Measurements from ENCODE around the gene ITGB7. TPM values are rescaled to one million over a fixed set of nuclear protein-coding genes. Genes with fewer than 3 reads are reported as not detected.

ITGB7 gene
- total and polyA plus RNA-seq, 9 of the 15 experiments (the other 6 are each of a cell fraction or from before 2014, with no cell fraction given) = 0.06 to 2.0 (median 0.67) TPM

DNA sequence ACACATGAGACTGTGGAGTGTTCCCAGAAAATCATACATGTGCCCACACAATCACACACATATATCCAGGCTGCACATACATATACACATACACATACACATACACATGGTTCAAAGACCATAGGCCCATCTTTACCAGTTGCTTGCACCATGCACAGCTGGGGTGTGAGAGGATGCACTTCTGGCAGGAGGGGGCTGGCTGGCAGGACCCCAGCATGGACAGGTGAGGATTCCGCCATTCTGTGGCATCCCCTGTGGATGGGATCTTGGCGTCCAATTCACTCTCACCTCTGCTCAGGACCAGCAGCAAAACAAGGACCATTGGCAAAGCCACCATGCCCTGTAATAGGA is 7.0 kb downstream of the ITGB7 start:
- Histone ChIP-seq H3K4me3 (no peak overlapping the region), H4K20me1 (replicated peaks; ENCODE audit: control insufficient read depth, insufficient read depth, low read length) (no peaks in the 10 kb centered on the region), H3K27me3 (ENCODE audit: control insufficient read depth in 2 of 2, insufficient read depth in 2 of 2, low read length in 2 of 2) (no peaks in the 10 kb centered on the region), H3K79me2 (ENCODE audit: control insufficient read depth, insufficient read depth, low read length) (no peaks in the 10 kb centered on the region), H3K4me1 (replicated peaks in 1 of 2; ENCODE audit: control insufficient read depth in 2 of 2, insufficient read depth in 2 of 2, low read length in 2 of 2) (peaks cover 28 to 31% of the 10 kb centered on the region in 2 experiments; a peak in 4 of 5 replicates), H3K27ac (ENCODE audit: extremely low read depth, low read depth, low read length) (no peak overlapping the region; the same call in 1 of the 3 replicates), H3K9me1 (ENCODE audit: control insufficient read depth, insufficient read depth, low read length) (no peaks in the 10 kb centered on the region), H2AFZ (ENCODE audit: low read depth, low read length) (no peak overlapping the region; the same call in 1 of the 2 replicates), H3K9ac (ENCODE audit: insufficient read depth in 1 of 2, low read depth in 2 of 2, low read length in 2 of 2) (peak overlapping the region in 1 of 2 experiments; percentile 66; a peak in 1 of 4 replicates), H3K9me3 (replicated peaks; ENCODE audit: control insufficient read depth, insufficient read depth, low read depth, low read length) (no peaks in the 10 kb centered on the region), H3K4me2 (ENCODE audit: insufficient read depth, low read length) (peak overlapping the region; percentile 47; the same call in 1 of the 2 replicates), H3K36me3 (ENCODE audit: control insufficient read depth, insufficient read depth, low read length) (no peaks in the 10 kb centered on the region)
- TF ChIP-seq ARID2 (IDR thresholded peaks at IDR 0.05) = no peak
- TF ChIP-seq, protein P1, sequence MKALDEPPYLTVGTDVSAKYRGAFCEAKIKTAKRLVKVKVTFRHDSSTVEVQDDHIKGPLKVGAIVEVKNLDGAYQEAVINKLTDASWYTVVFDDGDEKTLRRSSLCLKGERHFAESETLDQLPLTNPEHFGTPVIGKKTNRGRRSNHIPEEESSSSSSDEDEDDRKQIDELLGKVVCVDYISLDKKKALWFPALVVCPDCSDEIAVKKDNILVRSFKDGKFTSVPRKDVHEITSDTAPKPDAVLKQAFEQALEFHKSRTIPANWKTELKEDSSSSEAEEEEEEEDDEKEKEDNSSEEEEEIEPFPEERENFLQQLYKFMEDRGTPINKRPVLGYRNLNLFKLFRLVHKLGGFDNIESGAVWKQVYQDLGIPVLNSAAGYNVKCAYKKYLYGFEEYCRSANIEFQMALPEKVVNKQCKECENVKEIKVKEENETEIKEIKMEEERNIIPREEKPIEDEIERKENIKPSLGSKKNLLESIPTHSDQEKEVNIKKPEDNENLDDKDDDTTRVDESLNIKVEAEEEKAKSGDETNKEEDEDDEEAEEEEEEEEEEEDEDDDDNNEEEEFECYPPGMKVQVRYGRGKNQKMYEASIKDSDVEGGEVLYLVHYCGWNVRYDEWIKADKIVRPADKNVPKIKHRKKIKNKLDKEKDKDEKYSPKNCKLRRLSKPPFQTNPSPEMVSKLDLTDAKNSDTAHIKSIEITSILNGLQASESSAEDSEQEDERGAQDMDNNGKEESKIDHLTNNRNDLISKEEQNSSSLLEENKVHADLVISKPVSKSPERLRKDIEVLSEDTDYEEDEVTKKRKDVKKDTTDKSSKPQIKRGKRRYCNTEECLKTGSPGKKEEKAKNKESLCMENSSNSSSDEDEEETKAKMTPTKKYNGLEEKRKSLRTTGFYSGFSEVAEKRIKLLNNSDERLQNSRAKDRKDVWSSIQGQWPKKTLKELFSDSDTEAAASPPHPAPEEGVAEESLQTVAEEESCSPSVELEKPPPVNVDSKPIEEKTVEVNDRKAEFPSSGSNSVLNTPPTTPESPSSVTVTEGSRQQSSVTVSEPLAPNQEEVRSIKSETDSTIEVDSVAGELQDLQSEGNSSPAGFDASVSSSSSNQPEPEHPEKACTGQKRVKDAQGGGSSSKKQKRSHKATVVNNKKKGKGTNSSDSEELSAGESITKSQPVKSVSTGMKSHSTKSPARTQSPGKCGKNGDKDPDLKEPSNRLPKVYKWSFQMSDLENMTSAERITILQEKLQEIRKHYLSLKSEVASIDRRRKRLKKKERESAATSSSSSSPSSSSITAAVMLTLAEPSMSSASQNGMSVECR (CRISPR knock-in tag; IDR thresholded peaks at IDR 0.05) = no peak; the same call in 1 of the 2 replicates
- no peak for TF ChIP-seq ZNF586 (CRISPR knock-in tag; conservative IDR thresholded peaks at IDR 0.05)
- 0 out of 4 replicates have a peak, but pooled peaks of 1 of the 2 experiments have one; percentile 5 for TF ChIP-seq FOXK2 (conservative IDR thresholded peaks at IDR 0.05 in 1 of 2, IDR thresholded peaks at IDR 0.05 in 1 of 2; ENCODE audit: low read depth in 2 of 2)
- no peak for TF ChIP-seq SIN3B (IDR thresholded peaks at IDR 0.05; ENCODE audit: low read depth)
- POLR2A ChIA-PET = interaction anchor here (0.6 to 3.1 kb wide), 5 partner anchors 10 to 393 kb away, joined by 3 to 11 read pairs (median 5); partner anchors contain the start of gene AAAS
- in situ Hi-C loops (cut with MboI) (loop anchor here (10.0 kb wide), 1 partner anchor 135 kb away; no protein-coding TSS in a partner anchor), intact Hi-C loops (cut with micrococcal nuclease) (no loop called here)
- FAIRE-seq (no peak), DNase-seq (ENCODE audit: extremely low read depth in 1 of 4, low spot score in 3 of 4) (no peak), ATAC-seq (no peak)
- WGBS (ENCODE audit: insufficient coverage, low coverage, missing lambda C conversion rate) = 59% methylated on average over 2 of the region's 2 CpGs
- no TSS peak for BruUV-seq (replicated peaks)
- CTCF ChIA-PET (ENCODE audit: low intra/inter-chr PET ratio) = interaction anchor here (1.2 kb wide), 1 partner anchor 41 kb away, joined by 4 read pairs; no protein-coding TSS in a partner anchor
